Panc1 (cell line): Measurements from ENCODE around the gene ARTN. TPM values are rescaled to one million over a fixed set of nuclear protein-coding genes. Genes with fewer than 3 reads are reported as not detected.

ENCODE experiments used
- ATAC-seq: fragments of 200-7000 bp; cut with Tn5 transposase; 2 replicates; pipeline ENCODE4 v1.9.1; 2020; ENCODE audit warnings: mild to moderate bottlenecking, moderate library complexity
- BruUV-seq: library from RNA; stranded (reverse); fragments of 400-500 nt; replicated peaks from 2 replicates; lab custom pipeline; 2021; lab: Mats Ljungman, UMichigan
- CTCF ChIA-PET: fragments of 300-600 bp; sonication (Branson Sonifier 250); formaldehyde crosslinking; loops from one replicate; lab custom pipeline; 2022; ENCODE audit warnings: antibody characterized with exemption; lab: Charles Lee
- POLR2A ChIA-PET: fragments of 300-600 bp; sonication (Branson Sonifier 250); formaldehyde crosslinking; loops from one replicate; lab custom pipeline; 2022; ENCODE audit warnings: antibody characterized with exemption; lab: Charles Lee
- DNase-seq: peaks from one replicate; pipeline ENCODE4 v3.0.0-alpha.2; 2010; ENCODE audit warnings: low read depth, low spot score
- H3K27ac ChIP-seq: 2 replicates; pipeline ENCODE4 v1.5.1; 2011; ENCODE audit warnings: mild to moderate bottlenecking, low read length, inconsistent platforms
- H3K27me3 ChIP-seq: fragments of 200-500 bp; sonication (Bioruptor generic); 2 replicates; pipeline ENCODE4 v1.6.0; 2014; ENCODE audit warnings: low read length, inconsistent platforms; ENCODE audit not compliant: control insufficient read depth, insufficient read depth
- H3K36me3 ChIP-seq: fragments of 200-500 bp; sonication (Bioruptor generic); 2 replicates; pipeline ENCODE4 v1.5.1; 2014; ENCODE audit warnings: inconsistent platforms, mild to moderate bottlenecking, low read length, moderate library complexity; ENCODE audit not compliant: control insufficient read depth, insufficient read depth
- H3K4me1 ChIP-seq: 2 replicates; pipeline ENCODE4 v1.5.1; 2011; ENCODE audit warnings: inconsistent platforms, mild to moderate bottlenecking, low read length, moderate library complexity; ENCODE audit not compliant: control insufficient read depth, insufficient read depth
- H3K4me3 ChIP-seq, 2 experiments: 2 replicates each; pipeline ENCODE4 v1.5.1; 2011 to 2012; ENCODE audit warnings: low read depth in 2 of 2, low read length in 2 of 2, mild to moderate bottlenecking in 2 of 2, inconsistent platforms in 1 of 2, moderate library complexity in 1 of 2
- H3K9me3 ChIP-seq: fragments of 200-500 bp; sonication (Bioruptor generic); 2 replicates; pipeline ENCODE4 v1.5.1; 2014; ENCODE audit warnings: low read depth, mild to moderate bottlenecking, inconsistent platforms, low read length, moderate library complexity; ENCODE audit not compliant: control insufficient read depth, insufficient read depth
- CTCF ChIP-seq: fragments of 450-650 bp; IDR thresholded peaks from 2 replicates; pipeline ENCODE4 v1.5.1; 2017; ENCODE audit warnings: mild to moderate bottlenecking
- POLR2AphosphoS5 ChIP-seq: IDR thresholded peaks from 2 replicates; pipeline ENCODE4 v1.6.1; 2012; ENCODE audit warnings: mild to moderate bottlenecking, low read depth, low read length, moderate library complexity
- REST ChIP-seq, 2 experiments: IDR thresholded peaks; 2 replicates each; pipeline ENCODE4 v1.6.1; 2011 to 2012; ENCODE audit warnings: low read depth in 2 of 2, control low read depth in 1 of 2, low read length in 1 of 2, mild to moderate bottlenecking in 1 of 2, moderate library complexity in 1 of 2; ENCODE audit not compliant: insufficient read depth in 1 of 2
- SIN3A ChIP-seq: IDR thresholded peaks from 2 replicates; pipeline ENCODE4 v1.6.1; 2012; ENCODE audit warnings: low read depth, mild to moderate bottlenecking, low read length, moderate library complexity, borderline replicate concordance; ENCODE audit not compliant: insufficient read depth
- TCF7L2 ChIP-seq: IDR thresholded peaks from 2 replicates; pipeline ENCODE4 v1.6.1; 2011; ENCODE audit warnings: mild to moderate bottlenecking, low read depth, low read length, inconsistent platforms
- in situ Hi-C: cut with HindIII; loops from 2 replicates; pipeline ENCODE4 v1.10.0; 2016; ENCODE audit warnings: low sequenced_read_pairs, low pct_unique_long_range_greater_than_20kb
- intact Hi-C: fragments of 100-400 bp; cut with micrococcal nuclease; formaldehyde crosslinking; loops from one replicate; pipeline ENCODE4 v1.10.0; 2022; ENCODE audit not compliant: unreplicated experiment
- total RNA-seq: library from RNA; stranded (reverse); gene quantifications from one replicate; pipeline ENCODE4 v1.2.1, GENCODE V29; 2021; ENCODE audit not compliant: unreplicated experiment

Gene ARTN
- total RNA-seq, 1 experiment from 2014 or later: 0.49 TPM

- H3K4me3 ChIP-seq: no peak overlapping the region
- H3K36me3 ChIP-seq: no peaks in the 10 kb centered on the region
- in situ Hi-C loops: no loop called here
- TF ChIP-seq TCF7L2 (no peak), REST (IDR thresholded peaks at IDR 0.05; ENCODE audit: insufficient read depth in 1 of 2, low read depth in 2 of 2, low read length in 1 of 2) (no peak), SIN3A (no peak), CTCF (no peak), POLR2AphosphoS5 (no peak)
- no TSS peak for BruUV-seq
- no peak for DNase-seq
- H3K4me1 ChIP-seq: peaks cover 3% of the 10 kb centered on the region
- no peak overlapping the region for H3K27ac ChIP-seq
- H3K27me3 ChIP-seq: no peaks in the 10 kb centered on the region
- CTCF ChIA-PET: interaction anchor here (0.5 to 1.2 kb wide), 2 partner anchors 18 to 459 kb away, joined by 3 to 4 read pairs; no protein-coding TSS in a partner anchor
- no peak for ATAC-seq
- intact Hi-C loops: no loop called here
- no peaks in the 10 kb centered on the region for H3K9me3 ChIP-seq
- POLR2A ChIA-PET: no interaction called here
Observed at GRCh38 chr1:43953361-43953760, 19.8 kb downstream of the ARTN start.

DNA sequence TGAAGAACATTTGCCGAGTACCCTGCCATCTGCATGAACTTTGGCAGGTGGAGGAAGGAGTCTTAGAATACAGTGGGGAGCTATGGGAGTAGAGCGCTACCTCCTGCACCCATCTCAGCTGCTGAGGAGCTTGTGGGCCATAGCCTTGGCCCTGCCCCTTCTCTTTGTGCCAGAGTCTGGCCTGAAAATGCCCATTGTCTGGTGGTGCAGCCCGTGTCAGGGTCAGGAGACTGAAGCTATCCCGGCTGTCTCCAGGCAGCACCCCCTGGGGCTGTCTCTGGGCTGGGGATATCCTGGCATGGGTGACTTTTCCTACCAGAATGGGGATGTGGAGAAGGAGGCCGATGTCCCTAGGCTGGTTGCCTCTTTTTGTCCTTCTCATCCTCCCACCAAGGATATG lies 20.4 kb downstream of the ARTN start:
- ATAC-seq (no peak), DNase-seq (no peak)
- Histone ChIP-seq H3K36me3 (no peaks in the 10 kb centered on the region), H3K27me3 (no peaks in the 10 kb centered on the region), H3K9me3 (no peaks in the 10 kb centered on the region), H3K4me3 (no peak overlapping the region), H3K27ac (no peak overlapping the region), H3K4me1 (no peaks in the 10 kb centered on the region)
- CTCF ChIA-PET: interaction anchor here (0.6 kb wide), 1 partner anchor 83 kb away, joined by 3 read pairs; no protein-coding TSS in a partner anchor
- POLR2A ChIA-PET: no interaction called here
- BruUV-seq: no TSS peak
- intact Hi-C loops: no loop called here
- in situ Hi-C loops: no loop called here
- TF ChIP-seq CTCF (no peak), SIN3A (no peak), TCF7L2 (no peak), REST (IDR thresholded peaks at IDR 0.05; ENCODE audit: insufficient read depth in 1 of 2, low read depth in 2 of 2, low read length in 1 of 2) (no peak), POLR2AphosphoS5 (no peak)
